Gastrocnemius medialis (tissue), 4 donors: ENCODE data around the gene CCDC85C.

ENCODE experiments used
- CTCF ChIP-seq, 5 experiments: fragments of 450-650 bp in 3 of 5; fragments of 200-600 bp in 2 of 5; sonication (generic) in 2 of 5; IDR thresholded peaks in 4 of 5; conservative IDR thresholded peaks in 1 of 5; 1 replicate in 4 of 5; 2 replicates in 1 of 5; pipeline ENCODE4 v1.5.1; 2016 to 2019; ENCODE audit warnings: antibody characterized with exemption in 5 of 5, mild to moderate bottlenecking in 3 of 5, moderate library complexity in 3 of 5
- POLR2A ChIP-seq, 2 donors: fragments of 450-650 bp; IDR thresholded peaks; one replicate each; pipeline ENCODE4 v1.6.1; 2017; ENCODE audit warnings: antibody characterized with exemption in 2 of 2, mild to moderate bottlenecking in 2 of 2, moderate library complexity in 2 of 2

DNA sequence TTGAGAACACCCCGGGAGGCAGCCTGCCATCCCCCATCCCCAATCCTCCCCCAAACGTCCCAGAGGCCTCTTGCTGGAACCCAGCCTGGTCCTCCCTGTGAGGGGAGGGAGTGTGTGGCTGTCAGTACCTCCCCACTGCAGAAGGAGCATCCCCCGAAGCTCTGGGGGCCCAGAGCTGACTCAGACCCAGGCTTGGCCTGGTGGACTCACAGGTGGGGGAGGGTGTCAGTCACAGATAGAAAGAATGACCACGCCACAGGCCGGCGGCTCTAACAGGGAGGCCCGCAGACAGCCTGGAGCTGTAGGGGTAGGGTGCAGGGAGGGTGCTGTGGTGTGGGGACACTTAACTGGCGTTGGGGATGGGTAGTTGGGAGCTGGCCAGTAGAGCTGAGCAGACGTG is 46.2 kb upstream of the CCDC85C start:
- TF ChIP-seq CTCF (IDR thresholded peaks at IDR 0.05 in 4 of 5, conservative IDR thresholded peaks at IDR 0.05 in 1 of 5) (no peak), POLR2A (IDR thresholded peaks at IDR 0.05) (no peak)
